GM23338 (cell line): ENCODE data around the gene CFP.

ENCODE experiments used
- CREB1 ChIP-seq: fragments of 250-450 bp; sonication (Bioruptor Pico); IDR thresholded peaks from 2 replicates; pipeline ENCODE4 v1.5.0; 2020; ENCODE audit warnings: low read depth, mild to moderate bottlenecking, moderate library complexity
- EZH2 ChIP-seq: fragments of 200-600 bp; sonication (generic); IDR thresholded peaks from one replicate; pipeline ENCODE4 v1.8.0; 2017; ENCODE audit warnings: antibody characterized with exemption, mild to moderate bottlenecking, low read depth; ENCODE audit not compliant: unreplicated experiment
- EZH2phosphoT487 ChIP-seq: fragments of 200-600 bp; sonication (generic); IDR thresholded peaks from one replicate; pipeline ENCODE4 v1.8.1; 2018; ENCODE audit warnings: antibody characterized with exemption; ENCODE audit not compliant: unreplicated experiment
- JUNB ChIP-seq: IDR thresholded peaks from one replicate; pipeline ENCODE4 v1.6.1; 2016; ENCODE audit warnings: antibody characterized with exemption; ENCODE audit not compliant: unreplicated experiment
- NANOG ChIP-seq: IDR thresholded peaks from 2 replicates; pipeline ENCODE4 v1.6.1; 2016; ENCODE audit warnings: antibody characterized with exemption, borderline replicate concordance
- POLR2AphosphoS5 ChIP-seq: IDR thresholded peaks from 2 replicates; pipeline ENCODE4 v1.6.1; 2016; ENCODE audit warnings: antibody characterized with exemption, low read depth
- REST ChIP-seq: IDR thresholded peaks from one replicate; pipeline ENCODE4 v1.6.1; 2018; ENCODE audit warnings: antibody characterized with exemption; ENCODE audit not compliant: unreplicated experiment
- STAT1 ChIP-seq: IDR thresholded peaks from one replicate; pipeline ENCODE4 v1.6.1; 2016; ENCODE audit warnings: antibody characterized with exemption; ENCODE audit not compliant: unreplicated experiment
- ZNF114 ChIP-seq: fragments of 250-450 bp; sonication (Bioruptor Pico); IDR thresholded peaks from 2 replicates; pipeline ENCODE4 v1.5.0; 2020; ENCODE audit warnings: mild to moderate bottlenecking, moderate library complexity
- ZNF331 ChIP-seq: fragments of 250-450 bp; sonication (Bioruptor Pico); IDR thresholded peaks from 2 replicates; pipeline ENCODE4 v1.5.0; 2020; ENCODE audit warnings: low read depth, mild to moderate bottlenecking, moderate library complexity
- ZNF462 ChIP-seq: fragments of 250-450 bp; sonication (Bioruptor Pico); IDR thresholded peaks from 2 replicates; pipeline ENCODE4 v1.5.0; 2020; ENCODE audit warnings: mild to moderate bottlenecking, moderate library complexity
- TF ChIP-seq, protein P1 (sequence below), 2 experiments: fragments of 200-600 bp in 1 of 2; sonication (generic) in 1 of 2; conservative IDR thresholded peaks; 2 replicates each; pipeline versions ENCODE4 v1.5.1 to v1.6.1; 2016 to 2017; ENCODE audit warnings: antibody characterized with exemption in 2 of 2, low read depth in 2 of 2, mild to moderate bottlenecking in 2 of 2, moderate library complexity in 1 of 2
- TF ChIP-seq, protein P2 (sequence below): IDR thresholded peaks from 2 replicates; pipeline ENCODE4 v1.6.1; 2016; ENCODE audit warnings: antibody characterized with exemption

- TF ChIP-seq, protein P1, sequence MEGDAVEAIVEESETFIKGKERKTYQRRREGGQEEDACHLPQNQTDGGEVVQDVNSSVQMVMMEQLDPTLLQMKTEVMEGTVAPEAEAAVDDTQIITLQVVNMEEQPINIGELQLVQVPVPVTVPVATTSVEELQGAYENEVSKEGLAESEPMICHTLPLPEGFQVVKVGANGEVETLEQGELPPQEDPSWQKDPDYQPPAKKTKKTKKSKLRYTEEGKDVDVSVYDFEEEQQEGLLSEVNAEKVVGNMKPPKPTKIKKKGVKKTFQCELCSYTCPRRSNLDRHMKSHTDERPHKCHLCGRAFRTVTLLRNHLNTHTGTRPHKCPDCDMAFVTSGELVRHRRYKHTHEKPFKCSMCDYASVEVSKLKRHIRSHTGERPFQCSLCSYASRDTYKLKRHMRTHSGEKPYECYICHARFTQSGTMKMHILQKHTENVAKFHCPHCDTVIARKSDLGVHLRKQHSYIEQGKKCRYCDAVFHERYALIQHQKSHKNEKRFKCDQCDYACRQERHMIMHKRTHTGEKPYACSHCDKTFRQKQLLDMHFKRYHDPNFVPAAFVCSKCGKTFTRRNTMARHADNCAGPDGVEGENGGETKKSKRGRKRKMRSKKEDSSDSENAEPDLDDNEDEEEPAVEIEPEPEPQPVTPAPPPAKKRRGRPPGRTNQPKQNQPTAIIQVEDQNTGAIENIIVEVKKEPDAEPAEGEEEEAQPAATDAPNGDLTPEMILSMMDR (conservative IDR thresholded peaks at IDR 0.05; ENCODE audit: low read depth in 2 of 2): no peak
- TF ChIP-seq EZH2 (no peak), POLR2AphosphoS5 (no peak), EZH2phosphoT487 (no peak), REST (no peak), JUNB (no peak), CREB1 (CRISPR knock-in tag) (no peak), ZNF114 (CRISPR knock-in tag) (no peak), ZNF331 (CRISPR knock-in tag) (no peak), ZNF462 (CRISPR knock-in tag) (no peak), STAT1 (no peak), NANOG (no peak)
- TF ChIP-seq, protein P2, sequence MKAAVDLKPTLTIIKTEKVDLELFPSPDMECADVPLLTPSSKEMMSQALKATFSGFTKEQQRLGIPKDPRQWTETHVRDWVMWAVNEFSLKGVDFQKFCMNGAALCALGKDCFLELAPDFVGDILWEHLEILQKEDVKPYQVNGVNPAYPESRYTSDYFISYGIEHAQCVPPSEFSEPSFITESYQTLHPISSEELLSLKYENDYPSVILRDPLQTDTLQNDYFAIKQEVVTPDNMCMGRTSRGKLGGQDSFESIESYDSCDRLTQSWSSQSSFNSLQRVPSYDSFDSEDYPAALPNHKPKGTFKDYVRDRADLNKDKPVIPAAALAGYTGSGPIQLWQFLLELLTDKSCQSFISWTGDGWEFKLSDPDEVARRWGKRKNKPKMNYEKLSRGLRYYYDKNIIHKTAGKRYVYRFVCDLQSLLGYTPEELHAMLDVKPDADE: no peak
Observed at GRCh38 chrX:47584714-47585113, 45.0 kb downstream of the CFP start.
